UCSD-AML1 (cell line): ENCODE data around the gene IRF4.
A peak's percentile ranks its signal among the peaks of the same experiment; 100 is the strongest.

ENCODE experiments used
- DNase-seq: peaks from one replicate; lab custom pipeline; 2025; ENCODE audit not compliant: unreplicated experiment; lab: John Stamatoyannopoulos, UW

Gene IRF4

DNA sequence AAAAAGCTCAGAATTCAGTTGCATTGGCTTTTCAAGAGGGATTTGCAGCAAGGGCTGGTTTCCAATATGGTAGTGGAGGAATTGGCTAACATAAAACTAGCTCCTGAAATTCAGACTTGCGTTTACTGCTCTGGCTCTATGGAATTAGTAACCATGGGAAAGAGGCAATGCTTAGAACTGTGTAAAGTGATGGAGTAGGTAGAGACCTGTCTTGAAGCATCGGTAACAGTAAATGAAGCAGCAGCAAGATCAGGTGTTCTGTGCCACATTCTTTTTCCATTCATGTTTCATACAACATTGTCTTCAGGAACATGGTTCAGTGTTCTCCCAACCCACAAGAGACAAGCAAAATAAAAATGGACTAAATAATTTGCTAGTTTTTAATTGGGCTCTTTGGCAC is 6.5 kb downstream of the IRF4 start:
- DNase-seq = no peak

DNA sequence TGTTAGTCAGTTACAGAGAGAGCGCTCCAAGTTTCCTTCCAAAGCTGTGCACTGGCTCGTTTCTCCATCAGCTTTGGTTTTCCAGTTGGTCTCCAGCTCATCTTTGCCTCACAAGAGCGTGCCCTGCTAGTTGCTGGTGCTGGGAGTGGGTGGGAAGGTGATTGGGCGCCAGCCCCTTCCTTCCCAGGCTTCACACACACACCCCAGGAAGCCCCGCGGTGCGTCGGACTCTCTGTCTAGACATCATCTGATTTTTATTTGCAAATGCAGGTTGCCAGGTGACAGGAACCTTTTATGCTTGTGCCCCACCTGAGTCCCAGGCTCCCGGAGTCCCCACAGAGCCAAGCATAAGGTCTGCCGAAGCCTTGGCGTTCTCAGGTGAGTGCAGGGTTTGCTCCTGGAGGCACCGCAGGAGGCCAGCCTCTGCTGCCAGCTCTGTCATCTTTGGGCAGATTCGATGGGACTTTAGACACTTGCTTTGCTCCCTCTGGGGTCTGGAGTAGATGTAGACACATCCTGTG is 7.1 kb downstream of the IRF4 start:
- no peak for DNase-seq

DNA sequence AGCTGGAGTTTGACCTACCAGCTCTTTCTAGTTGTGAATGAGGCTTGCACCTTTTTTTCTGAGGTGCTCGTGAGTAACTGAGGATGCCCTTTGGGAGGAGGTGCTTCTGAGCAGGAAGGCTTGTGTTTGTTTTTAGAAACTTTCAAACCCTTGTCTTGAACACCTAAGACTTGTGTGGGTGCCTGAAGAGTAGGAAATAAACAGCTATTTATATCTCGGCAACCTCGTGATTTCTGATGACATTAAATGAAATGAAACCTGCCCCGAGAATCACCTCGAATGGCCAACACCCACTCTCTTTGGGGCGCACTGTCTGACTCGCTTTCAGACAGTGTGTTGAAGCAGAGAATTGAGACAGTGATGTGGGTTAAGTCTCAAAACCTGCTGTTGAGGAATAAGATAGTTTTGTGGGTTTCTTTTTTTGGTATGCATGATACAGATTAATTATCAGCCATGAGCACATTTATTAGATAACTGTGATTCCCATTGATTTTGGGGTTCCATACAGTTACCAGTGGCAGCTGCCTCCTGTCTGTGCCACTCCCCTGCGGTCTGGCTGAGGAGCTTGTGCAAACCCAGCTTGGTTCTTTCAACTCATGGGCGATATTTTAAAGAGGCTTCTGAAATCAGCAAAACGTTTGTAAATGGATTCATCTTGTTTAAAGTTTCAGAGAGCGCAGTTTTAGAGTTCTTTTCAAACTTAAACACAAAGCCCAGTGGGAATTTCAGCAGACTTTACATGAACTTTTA is 8.4 kb downstream of the IRF4 start:
- DNase-seq = no peak

DNA sequence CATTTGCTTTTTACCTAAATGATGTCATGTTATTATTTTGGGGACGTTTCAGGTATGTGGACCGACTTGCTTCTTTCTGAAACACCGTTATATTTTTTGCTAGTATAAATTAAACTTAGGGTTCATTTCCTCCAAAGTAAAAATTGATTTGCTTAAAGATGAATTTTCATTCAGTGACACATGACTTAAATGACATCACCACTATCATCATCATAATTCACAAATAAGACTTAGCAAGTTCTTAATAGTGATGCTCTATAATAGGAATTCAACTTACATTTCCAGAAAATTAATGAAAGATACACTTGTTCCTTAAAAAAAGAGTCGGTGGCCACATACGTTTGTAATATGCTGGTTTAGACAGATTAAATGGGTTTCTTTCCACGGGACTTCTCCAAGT is 9.3 kb downstream of the IRF4 start:
- DNase-seq = no peak

GRCh38 chr6:401239-401993 is 9.9 kb downstream of the IRF4 start:
- no peak for DNase-seq

GRCh38 chr6:401994-402640 is 10.6 kb downstream of the IRF4 start:
- DNase-seq = no peak

DNA sequence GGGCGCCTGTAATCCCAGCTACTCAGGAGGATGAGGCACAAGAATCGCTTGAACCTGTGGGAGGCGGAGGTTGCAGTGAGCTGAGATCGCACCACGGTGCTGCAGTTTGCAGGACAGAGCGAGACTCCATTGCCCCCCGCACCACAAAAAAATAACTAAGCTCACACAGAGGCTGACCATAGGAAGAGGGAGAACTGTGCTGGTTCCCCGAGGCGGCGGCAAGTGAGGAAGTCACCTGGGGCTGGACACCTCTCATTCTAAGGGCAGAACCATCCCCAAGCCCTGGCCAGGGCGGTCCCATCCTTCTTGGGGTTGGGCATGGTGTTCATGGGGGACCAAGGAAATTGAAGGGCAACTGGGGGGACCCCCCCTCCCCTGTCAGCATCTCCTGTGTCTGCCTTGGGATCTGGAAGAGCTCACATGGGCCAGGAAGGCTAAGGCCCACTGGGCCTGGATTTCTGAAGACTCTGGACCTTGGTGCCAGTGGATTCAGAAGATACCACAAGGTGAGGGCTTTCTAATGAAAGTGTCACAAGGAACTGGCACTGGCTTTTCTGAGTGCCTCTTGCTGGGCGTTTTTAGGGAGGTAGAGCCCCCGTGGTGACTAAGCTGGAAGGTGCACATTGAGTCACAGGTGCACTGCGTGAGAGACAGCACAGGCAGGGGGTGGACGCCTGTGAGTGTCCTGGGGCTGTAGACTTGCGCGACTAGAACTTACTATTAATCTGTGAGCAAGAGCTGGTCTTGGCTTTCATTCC is 11.5 kb downstream of the IRF4 start:
- no peak for DNase-seq

GRCh38 chr6:403659-404655 is 12.4 kb downstream of the IRF4 start:
- no peak for DNase-seq

DNA sequence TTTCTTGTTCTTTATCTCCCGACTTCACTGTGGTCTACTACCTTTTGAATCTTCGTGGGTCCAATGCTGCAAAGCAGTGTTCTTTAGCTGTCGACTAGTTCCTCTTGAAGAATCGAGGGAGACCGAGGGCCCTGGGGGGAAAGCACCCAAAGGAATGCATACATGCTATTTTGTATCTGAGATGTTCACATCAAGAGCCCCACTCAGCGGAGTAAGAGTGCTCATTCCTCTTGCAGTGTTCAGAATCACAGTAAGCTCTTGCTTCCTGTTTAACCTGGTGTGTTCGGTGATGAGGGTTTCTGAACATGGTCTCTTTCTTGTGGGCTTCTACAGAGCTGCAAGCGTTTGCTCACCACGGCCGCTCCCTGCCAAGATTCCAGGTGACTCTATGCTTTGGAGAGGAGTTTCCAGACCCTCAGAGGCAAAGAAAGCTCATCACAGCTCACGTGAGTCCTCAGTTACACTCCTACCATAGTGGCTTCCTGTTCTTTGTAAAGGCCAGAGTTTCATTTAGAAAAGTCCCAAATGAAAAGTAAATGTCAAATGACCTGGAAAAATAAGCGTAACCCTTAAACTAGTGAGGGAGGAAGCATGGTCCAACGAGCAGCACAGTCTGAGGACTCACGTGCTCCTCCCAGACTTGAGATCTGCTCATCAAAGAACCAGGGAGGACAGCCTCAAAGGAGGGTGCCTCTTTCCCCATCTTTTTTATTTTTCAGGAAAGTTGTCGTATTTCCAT is 13.3 kb downstream of the IRF4 start:
- DNase-seq = no peak

- peak; percentile 65 for DNase-seq
Observed at GRCh38 chr6:408148-408547, 16.6 kb downstream of the IRF4 start.

- DNase-seq = peak; percentile 77
Observed at GRCh38 chr6:408599-409102, 17.1 kb downstream of the IRF4 start.

DNA sequence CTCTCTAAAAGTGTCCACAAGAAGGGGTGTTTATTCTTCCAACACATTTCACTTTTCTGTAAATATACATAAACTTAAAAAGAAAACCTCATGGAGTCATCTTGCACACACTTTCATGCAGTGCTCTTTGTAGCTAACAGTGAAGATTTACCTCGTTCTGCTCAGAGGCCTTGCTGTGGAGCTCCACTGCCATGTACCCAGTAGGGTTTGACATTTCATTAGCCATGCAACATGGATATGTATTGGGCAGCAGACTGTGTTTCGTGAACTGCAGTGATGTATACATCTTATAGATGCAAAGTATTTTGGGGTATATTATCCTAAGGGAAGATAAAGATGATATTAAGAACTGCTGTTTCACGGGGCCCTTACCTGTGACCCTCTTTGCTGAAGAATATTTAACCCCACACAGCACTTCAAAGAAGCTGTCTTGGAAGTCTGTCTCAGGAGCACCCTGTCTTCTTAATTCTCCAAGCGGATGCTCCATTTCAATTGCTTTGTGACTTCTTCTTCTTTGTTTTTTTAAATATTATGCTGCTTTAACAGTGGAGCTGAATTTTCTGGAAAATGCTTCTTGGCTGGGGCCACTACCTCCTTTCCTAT is 17.9 kb downstream of the IRF4 start:
- DNase-seq = no peak

DNA sequence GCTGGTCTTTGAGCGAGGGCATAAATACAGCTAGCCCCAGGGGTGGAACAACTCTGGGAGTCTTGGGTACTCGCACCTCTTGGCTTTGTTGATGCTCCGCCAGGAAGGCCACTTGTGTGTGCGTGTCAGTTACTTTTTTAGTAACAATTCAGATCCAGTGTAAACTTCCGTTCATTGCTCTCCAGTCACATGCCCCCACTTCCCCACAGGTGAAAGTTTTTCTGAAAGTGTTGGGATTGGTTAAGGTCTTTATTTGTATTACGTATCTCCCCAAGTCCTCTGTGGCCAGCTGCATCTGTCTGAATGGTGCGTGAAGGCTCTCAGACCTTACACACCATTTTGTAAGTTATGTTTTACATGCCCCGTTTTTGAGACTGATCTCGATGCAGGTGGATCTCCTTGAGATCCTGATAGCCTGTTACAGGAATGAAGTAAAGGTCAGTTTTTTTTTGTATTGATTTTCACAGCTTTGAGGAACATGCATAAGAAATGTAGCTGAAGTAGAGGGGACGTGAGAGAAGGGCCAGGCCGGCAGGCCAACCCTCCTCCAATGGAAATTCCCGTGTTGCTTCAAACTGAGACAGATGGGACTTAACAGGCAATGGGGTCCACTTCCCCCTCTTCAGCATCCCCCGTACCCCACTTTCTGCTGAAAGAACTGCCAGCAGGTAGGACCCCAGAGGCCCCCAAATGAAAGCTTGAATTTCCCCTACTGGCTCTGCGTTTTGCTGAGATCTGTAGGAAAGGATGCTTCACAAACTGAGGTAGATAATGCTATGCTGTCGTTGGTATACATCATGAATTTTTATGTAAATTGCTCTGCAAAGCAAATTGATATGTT is 19.2 kb downstream of the IRF4 start:
- DNase-seq = no peak

- no peak for DNase-seq
Observed at GRCh38 chr6:411402-412145, 20.0 kb downstream of the IRF4 start.

- DNase-seq = no peak
Observed at GRCh38 chr6:412146-412886, 20.8 kb downstream of the IRF4 start.

DNA sequence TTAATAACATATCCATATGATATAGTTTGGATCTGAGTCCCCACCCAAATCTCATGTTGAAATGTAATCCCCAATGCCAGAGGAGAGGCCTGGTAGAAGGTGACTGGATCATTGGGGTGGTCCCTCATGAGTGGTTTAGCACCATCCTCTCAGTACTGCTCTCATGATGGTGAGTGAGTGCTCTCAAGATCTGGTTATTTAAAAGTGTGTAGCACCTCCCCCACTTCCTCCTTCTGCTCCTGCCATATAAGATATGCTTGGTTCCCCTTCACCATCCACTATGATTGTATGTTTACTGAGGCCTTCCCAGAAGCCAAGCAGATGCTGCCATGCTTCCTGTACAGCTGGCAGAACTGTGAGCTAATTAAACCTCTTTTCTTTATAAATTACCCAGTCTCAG is 22.9 kb downstream of the IRF4 start:
- no peak for DNase-seq
